Measurements from ENCODE around the gene RAD52. TPM values are rescaled to one million over a fixed set of nuclear protein-coding genes. Genes with fewer than 3 reads are reported as not detected.
"Not testable (repeated sequence)": the region's sequence is repeated elsewhere in the genome, so short reads cannot be mapped to it uniquely, and the experiment has no call there.

The RAD52 gene
- total RNA-seq, 4 donors from 2014 or later = 26.9 to 61.5 (median 27.9) TPM

DNA sequence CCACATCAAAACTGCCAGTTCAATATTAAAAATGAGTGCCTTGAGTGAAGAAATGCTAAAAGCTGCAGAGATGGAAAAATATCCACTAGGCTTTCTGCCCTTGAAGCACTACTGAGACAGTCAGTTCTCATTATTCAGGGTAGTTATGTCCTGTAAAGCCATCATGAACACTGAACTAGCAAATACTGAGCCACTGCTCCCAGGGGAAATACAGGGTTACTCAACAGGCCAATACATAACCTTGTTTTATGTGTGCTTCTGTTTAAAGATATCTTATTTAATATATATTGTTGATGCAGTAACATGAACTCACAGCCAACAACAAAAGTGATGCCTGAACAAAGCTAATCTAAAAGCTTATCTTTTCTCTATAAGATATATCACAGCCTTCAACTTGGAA is 3.3 kb downstream of the RAD52 start:
- no peak for DNase-seq (ENCODE audit: low spot score in 2 of 2)
- H3K4me3 ChIP-seq = no peak overlapping the region
- TF ChIP-seq POLR2A (IDR thresholded peaks at IDR 0.05) = no peak
- no peak for TF ChIP-seq EP300 (IDR thresholded peaks at IDR 0.05)
- TF ChIP-seq CTCF (IDR thresholded peaks at IDR 0.05) = no peak

DNA sequence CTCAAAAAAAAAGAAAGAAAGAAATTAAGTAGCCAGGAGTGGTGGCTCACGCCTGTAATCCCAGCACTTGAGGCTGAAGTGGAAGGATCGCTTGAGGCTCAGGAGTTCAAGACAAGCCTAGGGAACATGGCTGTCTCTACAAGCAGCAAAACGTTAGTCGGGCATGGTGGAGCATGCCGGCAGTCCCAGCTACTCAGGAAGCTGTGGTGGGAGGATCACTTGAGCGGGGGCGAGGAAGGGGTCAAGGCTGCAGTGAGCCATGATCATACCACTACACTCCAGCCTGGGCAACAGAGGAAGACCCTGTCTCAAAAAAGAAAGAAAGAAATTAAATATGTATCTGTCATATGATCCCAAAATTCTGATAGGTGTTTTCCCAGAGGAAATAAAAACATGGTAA is 5.3 kb downstream of the RAD52 start:
- Histone ChIP-seq H3K4me1 (peaks cover 0 to 30% (median 7%) of the 10 kb centered on the region in 4 donors), H3K27me3 (no peaks in the 10 kb centered on the region), H3K27ac (no peak overlapping the region), H3K4me3 (no peak overlapping the region), H3K9me3 (no peaks in the 10 kb centered on the region), H3K36me3 (peaks cover 0 to 51% (median 0%) of the 10 kb centered on the region in 3 donors)
- 64 to 65% methylated on average over 7 of the region's 7 CpGs for WGBS, 2 donors
- no peak for DNase-seq (ENCODE audit: low spot score in 2 of 2)
- TF ChIP-seq POLR2A (IDR thresholded peaks at IDR 0.05) (no peak), EP300 (IDR thresholded peaks at IDR 0.05) (no peak), CTCF (IDR thresholded peaks at IDR 0.05) (no peak)

More for the DNA sequence above, 3.3 kb downstream of the RAD52 start:
- Histone ChIP-seq H3K27me3 (no peaks in the 10 kb centered on the region), H3K9me3 (no peaks in the 10 kb centered on the region), H3K4me1 (peaks cover 0 to 32% (median 7%) of the 10 kb centered on the region in 4 donors), H3K36me3 (peaks cover 0 to 36% (median 0%) of the 10 kb centered on the region in 3 donors), H3K27ac (no peak overlapping the region)

DNA sequence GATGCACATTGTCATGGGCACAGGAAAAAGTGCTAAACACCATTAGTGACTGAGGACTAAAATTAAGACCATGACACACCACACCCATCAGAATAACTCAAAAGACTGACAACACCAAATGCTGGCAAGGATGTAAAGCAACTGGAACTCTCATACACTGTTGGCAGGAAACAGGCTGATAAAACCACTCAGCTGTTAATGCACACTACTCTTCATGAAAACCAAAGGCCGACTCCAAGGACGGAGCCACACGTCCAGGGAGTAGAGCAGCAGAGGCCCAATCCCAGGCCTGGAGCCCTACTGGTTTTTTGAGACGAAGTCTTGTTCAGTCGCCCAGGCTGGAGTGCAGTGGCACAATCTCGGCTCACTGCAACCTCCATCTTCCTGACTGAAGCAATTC is 6.4 kb downstream of the RAD52 start:
- Histone ChIP-seq H3K27ac (no peak overlapping the region), H3K36me3 (peaks cover 0 to 59% (median 0%) of the 10 kb centered on the region in 3 donors), H3K4me1 (peaks cover 0 to 21% (median 1%) of the 10 kb centered on the region in 4 donors), H3K4me3 (no peak overlapping the region), H3K9me3 (no peaks in the 10 kb centered on the region), H3K27me3 (no peaks in the 10 kb centered on the region)
- DNase-seq (ENCODE audit: low spot score in 2 of 2) = no peak
- TF ChIP-seq CTCF (IDR thresholded peaks at IDR 0.05) (no peak), POLR2A (IDR thresholded peaks at IDR 0.05) (no peak), EP300 (IDR thresholded peaks at IDR 0.05) (no peak)
- 85 to 90% methylated on average over 6 of the region's 6 CpGs for WGBS, 2 donors

DNA sequence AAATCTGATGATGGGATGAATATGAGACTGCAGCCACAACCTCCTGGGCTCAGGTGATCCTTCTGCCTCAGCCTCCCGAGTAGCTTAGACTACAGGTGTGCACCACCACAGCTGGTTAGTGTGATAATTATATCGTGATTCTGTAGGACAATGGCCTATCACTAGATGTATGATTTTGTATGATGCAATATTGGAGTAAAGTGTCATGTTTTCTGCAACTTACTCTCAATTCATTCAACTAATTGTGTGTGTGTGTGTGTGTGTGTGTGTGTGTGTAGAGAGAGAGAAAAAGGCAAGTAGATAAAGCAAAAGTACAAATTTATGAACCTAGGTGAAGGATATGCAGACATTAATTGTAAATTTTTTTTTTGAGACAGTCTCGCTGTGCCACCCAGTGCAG is 10.7 kb downstream of the RAD52 start:
- Histone ChIP-seq H3K36me3 (peaks cover 0 to 73% (median 0%) of the 10 kb centered on the region in 3 donors), H3K27me3 (no peaks in the 10 kb centered on the region), H3K4me3 (no peak overlapping the region), H3K4me1 (no peaks in the 10 kb centered on the region), H3K27ac (no peak overlapping the region), H3K9me3 (no peaks in the 10 kb centered on the region)
- no peak for DNase-seq (ENCODE audit: low spot score in 2 of 2)
- WGBS, 2 donors = 98 to 99% methylated on average over 3 of the region's 3 CpGs
- TF ChIP-seq EP300 (IDR thresholded peaks at IDR 0.05) = no peak
- no peak for TF ChIP-seq CTCF (IDR thresholded peaks at IDR 0.05)
- TF ChIP-seq POLR2A (IDR thresholded peaks at IDR 0.05) = no peak

- Histone ChIP-seq H3K9me3 (no peaks in the 10 kb centered on the region), H3K27ac (no peak overlapping the region), H3K27me3 (no peaks in the 10 kb centered on the region), H3K36me3 (peaks cover 0 to 63% (median 0%) of the 10 kb centered on the region in 3 donors), H3K4me1 (no peaks in the 10 kb centered on the region), H3K4me3 (no peak overlapping the region)
- no peak for DNase-seq (ENCODE audit: low spot score in 2 of 2)
- no peak for TF ChIP-seq CTCF (IDR thresholded peaks at IDR 0.05)
- TF ChIP-seq EP300 (IDR thresholded peaks at IDR 0.05) = no peak
- TF ChIP-seq POLR2A (IDR thresholded peaks at IDR 0.05) = no peak
- 82 to 89% methylated on average over 8 of the region's 8 CpGs for WGBS, 2 donors
These were observed 12.8 kb downstream of the RAD52 start for GRCh38 chr12:936377-937345.

DNA sequence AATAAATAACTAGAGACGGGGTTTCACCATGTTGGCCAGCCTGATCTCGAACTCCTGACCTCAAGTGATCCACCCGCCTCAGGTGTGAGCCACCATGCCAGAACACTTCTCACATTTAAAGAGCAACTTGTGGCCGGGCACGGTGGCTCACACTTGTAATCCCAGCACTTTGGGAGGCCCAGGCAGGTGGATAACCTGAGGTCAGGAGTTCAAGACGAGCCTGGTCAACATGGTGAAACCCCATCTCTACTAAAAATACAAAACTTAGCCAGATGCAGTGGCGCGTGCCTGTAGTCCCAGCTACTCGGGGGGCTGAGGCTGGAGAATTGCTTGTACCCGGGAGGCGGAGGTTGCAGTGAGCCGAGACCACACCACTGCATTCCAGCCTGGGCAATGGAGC is 13.6 kb downstream of the RAD52 start:
- not testable (repeated sequence) for DNase-seq (ENCODE audit: low spot score in 2 of 2)
- peaks cover 0 to 65% (median 0%) of the 10 kb centered on the region in 3 donors for H3K36me3 ChIP-seq

More for the DNA sequence above, 13.6 kb downstream of the RAD52 start:
- H3K9me3 ChIP-seq, H3K4me3 ChIP-seq, H3K4me1 ChIP-seq, H3K27me3 ChIP-seq, H3K27ac ChIP-seq: not testable (repeated sequence)
- 94% methylated on average over 12 of the region's 12 CpGs for WGBS, 2 donors
